WI38 (cell line): ENCODE data around the gene PDE3A.

Experiments used
- H3K4me3 ChIP-seq: 2 replicates; pipeline ENCODE4 v1.5.1; 2011; ENCODE audit warnings: low read depth, mild to moderate bottlenecking, control low read depth, low read length
- TF ChIP-seq, protein P1 (sequence below): IDR thresholded peaks from 2 replicates; pipeline ENCODE4 v1.5.1; 2012; ENCODE audit warnings: low read depth, mild to moderate bottlenecking, control low read depth, low read length

Gene PDE3A

DNA sequence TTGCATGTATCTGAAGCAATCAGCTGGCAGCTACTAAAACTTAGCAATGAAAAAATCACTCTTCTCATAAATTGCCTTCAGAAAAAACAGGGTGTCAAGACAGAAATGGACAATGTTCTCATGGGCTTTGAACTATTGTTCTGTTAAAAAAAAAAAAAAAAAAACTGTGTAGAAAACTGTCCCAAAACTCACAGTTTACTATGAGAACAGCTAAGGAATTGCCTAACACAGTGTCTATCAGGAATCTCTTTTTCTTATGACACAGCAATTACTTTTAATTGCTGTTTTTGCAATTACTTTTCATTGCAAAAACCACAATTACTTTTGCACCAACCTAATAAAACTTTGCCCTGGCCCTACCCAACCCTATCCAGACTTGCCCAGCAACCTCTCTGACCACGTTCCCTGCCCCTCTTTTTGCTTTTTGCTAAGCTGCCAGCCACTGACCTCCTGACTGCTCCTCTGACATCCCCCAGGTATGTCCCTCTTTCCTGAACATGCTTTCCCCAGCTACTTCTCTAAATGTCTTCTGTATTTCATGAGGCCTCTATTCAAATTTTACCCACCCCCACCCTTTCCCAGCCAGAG lies 258.8 kb downstream of the PDE3A start:
- TF ChIP-seq, protein P1, sequence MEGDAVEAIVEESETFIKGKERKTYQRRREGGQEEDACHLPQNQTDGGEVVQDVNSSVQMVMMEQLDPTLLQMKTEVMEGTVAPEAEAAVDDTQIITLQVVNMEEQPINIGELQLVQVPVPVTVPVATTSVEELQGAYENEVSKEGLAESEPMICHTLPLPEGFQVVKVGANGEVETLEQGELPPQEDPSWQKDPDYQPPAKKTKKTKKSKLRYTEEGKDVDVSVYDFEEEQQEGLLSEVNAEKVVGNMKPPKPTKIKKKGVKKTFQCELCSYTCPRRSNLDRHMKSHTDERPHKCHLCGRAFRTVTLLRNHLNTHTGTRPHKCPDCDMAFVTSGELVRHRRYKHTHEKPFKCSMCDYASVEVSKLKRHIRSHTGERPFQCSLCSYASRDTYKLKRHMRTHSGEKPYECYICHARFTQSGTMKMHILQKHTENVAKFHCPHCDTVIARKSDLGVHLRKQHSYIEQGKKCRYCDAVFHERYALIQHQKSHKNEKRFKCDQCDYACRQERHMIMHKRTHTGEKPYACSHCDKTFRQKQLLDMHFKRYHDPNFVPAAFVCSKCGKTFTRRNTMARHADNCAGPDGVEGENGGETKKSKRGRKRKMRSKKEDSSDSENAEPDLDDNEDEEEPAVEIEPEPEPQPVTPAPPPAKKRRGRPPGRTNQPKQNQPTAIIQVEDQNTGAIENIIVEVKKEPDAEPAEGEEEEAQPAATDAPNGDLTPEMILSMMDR = no peak
- no peak overlapping the region for H3K4me3 ChIP-seq

DNA sequence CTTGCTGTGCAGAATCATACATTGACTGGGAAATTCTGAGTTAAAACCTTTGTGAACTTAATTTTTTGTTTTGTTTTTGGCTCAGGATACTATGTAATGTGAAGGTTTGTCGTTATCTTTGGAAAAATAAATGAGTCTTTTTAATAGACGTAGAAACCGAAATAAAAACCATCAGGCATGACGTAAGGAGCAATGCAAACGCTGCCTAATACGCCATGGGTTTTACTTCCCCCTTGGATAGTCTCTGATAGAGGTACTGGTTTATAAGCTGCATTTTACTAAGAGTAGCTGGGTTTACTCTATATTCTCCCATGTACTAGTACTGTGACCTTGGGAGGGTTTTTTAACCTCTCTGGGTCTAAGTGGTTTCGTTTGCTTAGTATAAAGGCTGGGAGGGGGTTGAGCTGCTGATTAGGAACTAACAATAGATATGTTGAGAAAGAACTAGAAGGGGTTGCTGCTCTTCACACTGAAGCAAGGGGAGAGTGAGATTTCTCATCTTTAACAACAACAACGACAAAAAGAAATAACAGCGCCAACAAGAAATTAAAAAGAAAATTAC lies 260.0 kb downstream of the PDE3A start:
- TF ChIP-seq, protein P1 = no peak
- no peak overlapping the region for H3K4me3 ChIP-seq

DNA sequence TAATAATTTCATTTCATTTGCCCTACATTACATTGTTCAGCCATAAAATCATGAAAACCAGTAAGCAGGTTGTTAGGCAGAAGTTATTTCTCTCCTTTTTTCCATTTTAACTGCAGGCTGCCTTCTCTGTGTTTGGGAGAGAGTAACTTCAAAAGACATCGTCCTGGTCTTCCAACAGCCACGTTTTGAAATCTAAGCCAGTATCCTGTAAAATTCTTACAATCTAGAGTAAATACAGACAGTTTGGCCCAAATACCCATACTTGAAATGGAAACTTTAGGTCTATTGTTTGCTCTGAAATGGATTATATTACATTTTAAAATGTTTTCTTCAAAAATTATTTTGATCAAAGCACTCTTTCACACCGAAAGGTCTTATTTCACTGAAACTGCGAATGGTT lies 260.7 kb downstream of the PDE3A start:
- TF ChIP-seq, protein P1 = no peak

DNA sequence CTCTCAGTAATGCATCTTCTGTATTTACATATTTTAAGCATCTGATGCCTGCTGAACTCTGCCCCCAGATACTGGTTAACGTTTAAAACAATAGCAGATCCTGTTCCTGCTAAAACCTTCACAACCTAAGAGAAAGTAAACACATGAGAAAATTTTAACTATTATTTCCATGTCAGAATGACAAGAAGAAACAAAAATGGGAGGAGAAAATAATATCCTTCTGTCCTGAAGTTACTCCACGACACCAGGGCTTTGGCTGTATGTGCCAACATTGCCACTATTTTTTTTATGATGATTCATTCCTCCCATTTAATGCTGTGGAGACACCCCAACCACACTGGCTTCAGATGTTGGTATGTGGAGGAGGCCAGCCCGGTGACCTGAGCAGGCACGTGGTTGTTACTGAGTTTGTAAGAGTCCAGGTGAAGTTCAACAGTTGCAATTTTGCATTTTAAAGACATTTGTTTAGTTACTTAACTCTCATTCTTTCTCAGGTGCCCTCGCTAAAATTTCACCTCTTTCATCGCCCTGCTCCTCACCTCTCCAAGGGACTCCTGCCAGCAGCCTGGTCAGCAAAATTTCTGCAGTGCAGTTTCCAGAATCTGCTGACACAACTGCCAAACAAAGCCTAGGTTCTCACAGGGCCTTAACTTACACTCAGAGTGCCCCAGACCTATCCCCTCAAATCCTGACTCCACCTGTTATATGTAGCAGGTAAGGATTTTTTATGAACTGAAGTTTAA lies 261.2 kb downstream of the PDE3A start:
- TF ChIP-seq, protein P1 = no peak
- H3K4me3 ChIP-seq = no peak overlapping the region

More for the DNA sequence above, 260.7 kb downstream of the PDE3A start:
- no peak overlapping the region for H3K4me3 ChIP-seq

DNA sequence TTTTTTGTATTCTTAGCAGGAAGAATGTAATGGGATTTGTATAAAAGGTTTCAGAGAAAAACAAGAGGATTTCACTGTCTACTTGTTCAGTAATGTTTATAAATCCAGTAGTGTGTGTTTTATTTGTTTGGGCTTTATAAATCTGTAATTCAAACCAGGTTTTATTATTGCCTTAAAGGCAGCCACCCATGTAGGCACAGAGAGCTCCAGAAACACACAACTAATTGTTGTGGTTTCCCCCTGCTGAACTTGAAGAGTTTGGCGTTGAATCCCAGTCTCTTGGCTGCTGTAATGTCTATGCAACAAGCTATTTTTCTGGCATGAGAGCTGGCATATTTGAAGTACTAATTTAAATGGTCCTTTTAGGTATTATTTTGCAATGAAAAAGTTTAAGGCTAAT lies 263.4 kb downstream of the PDE3A start:
- TF ChIP-seq, protein P1 = no peak

DNA sequence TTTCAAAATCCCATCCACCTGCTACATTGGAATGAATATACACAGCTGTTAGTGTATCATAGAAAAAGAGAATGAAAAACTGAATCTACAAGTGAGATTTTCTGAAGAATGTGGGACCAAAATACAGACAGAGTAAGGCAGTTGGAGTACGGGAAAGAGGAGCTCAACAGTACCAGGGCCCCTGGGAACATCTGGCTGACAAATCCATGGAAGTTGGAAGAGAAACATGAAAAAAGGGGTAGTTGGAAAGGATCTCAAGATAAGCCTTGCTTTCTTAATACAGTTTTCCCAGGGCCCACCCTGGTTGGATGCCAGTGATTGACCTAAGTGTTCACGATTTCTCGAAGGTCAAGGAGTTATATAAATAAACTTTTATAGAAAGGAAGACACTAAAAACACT lies 272.8 kb downstream of the PDE3A start:
- TF ChIP-seq, protein P1 = no peak
- no peak overlapping the region for H3K4me3 ChIP-seq

More for the DNA sequence above, 263.4 kb downstream of the PDE3A start:
- H3K4me3 ChIP-seq = no peak overlapping the region

DNA sequence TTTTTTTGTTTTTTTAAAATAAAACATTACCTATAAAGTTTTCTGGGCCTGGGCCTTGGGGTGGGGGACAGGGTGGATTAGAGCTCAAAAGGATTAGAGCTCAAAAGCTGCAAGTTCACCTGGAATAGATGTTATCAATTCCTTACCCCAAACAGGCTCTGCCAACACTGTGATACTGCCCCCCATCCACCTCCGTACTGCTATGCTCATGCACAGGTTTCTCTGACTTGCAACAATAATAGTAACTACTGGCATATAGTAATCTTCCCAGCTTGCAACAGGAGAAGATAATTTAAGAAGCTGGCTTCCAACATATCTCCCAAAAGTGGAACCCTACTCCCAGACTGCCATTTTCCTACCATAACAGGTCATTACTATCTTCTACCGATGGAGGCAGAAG lies 275.5 kb downstream of the PDE3A start:
- H3K4me3 ChIP-seq = no peak overlapping the region
- TF ChIP-seq, protein P1 = no peak
